ENCODE data around the gene MAST2. TPM values are rescaled to one million over a fixed set of nuclear protein-coding genes. Genes with fewer than 3 reads are reported as not detected.

MAST2 gene
- polyA plus RNA-seq, 1 experiment, result 24.7 TPM

DNA sequence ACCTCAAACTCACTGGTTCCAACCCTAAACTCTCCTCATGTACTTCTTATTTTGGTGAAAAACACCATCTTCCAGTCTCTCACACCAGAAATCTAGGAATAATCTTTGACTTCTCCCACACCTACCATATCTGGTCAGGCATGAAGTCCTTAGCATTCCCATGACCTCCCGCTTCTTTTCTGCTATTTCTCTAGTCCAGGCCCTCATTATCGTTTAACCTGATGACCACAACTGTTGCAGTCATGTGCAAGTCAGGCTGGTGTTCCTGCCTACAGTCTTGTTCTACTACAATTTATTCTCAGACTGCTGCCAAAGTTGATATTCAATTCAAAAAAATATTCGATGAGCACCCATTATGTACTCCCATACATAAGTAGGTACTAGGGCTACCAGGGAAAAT is 257.7 kb downstream of the MAST2 start:
- TF ChIP-seq CTCF (IDR thresholded peaks at IDR 0.05; ENCODE audit: low read depth, low read length), result no peak
- POLR2A ChIA-PET, result no interaction called here
- Histone ChIP-seq H3K27me3 (ENCODE audit: control insufficient read depth, insufficient read depth, low read length) (no peaks in the 10 kb centered on the region), H3K9me3 (ENCODE audit: control insufficient read depth, insufficient read depth, low read length) (no peaks in the 10 kb centered on the region; the same call in 1 of the 2 replicates), H3K4me3 (ENCODE audit: low read depth, low read length) (no peak overlapping the region), H3K27ac (ENCODE audit: low read depth, low read length) (no peak overlapping the region)
- CTCF ChIA-PET, result interaction anchor here (1.2 kb wide), 1 partner anchor 12 kb away, joined by 3 read pairs; no protein-coding TSS in a partner anchor
- DNase-seq (ENCODE audit: low read depth, low spot score), result no peak

GRCh38 chr1:46062651-46063319 is 259.4 kb downstream of the MAST2 start:
- no peak for TF ChIP-seq CTCF (IDR thresholded peaks at IDR 0.05; ENCODE audit: low read depth, low read length)
- DNase-seq (ENCODE audit: low read depth, low spot score), result no peak
- Histone ChIP-seq H3K4me3 (ENCODE audit: low read depth, low read length) (no peak overlapping the region), H3K27ac (ENCODE audit: low read depth, low read length) (no peak overlapping the region), H3K27me3 (ENCODE audit: control insufficient read depth, insufficient read depth, low read length) (no peaks in the 10 kb centered on the region), H3K9me3 (ENCODE audit: control insufficient read depth, insufficient read depth, low read length) (no peaks in the 10 kb centered on the region; the same call in 1 of the 2 replicates)
- ChIA-PET CTCF (interaction anchor here (1.0 to 1.4 kb wide), 2 partner anchors 25 to 32 kb away, joined by 3 to 4 read pairs; no protein-coding TSS in a partner anchor), POLR2A (no interaction called here)

GRCh38 chr1:46064708-46065107 is 261.3 kb downstream of the MAST2 start:
- TF ChIP-seq CTCF (IDR thresholded peaks at IDR 0.05; ENCODE audit: low read depth, low read length), result no peak

DNA sequence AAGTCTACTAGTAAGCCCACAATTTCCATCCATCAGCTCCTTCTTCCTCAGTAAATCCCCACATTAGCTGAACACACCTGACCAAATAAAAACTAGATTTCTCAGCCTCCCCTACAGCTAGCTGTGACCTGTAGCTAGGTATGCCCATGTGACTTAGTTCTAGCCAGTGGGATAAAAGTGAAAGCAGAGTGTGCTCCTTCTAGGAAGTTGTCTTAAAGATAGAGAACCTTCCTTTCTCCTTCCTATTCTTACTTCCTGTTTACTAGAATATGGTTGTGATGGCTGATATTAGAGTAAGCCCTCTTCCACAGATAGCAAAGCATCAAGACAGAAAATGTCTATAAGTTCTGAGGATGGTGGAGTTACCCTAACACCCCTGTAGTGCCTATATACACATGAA is 262.0 kb downstream of the MAST2 start:
- CTCF ChIA-PET, result no interaction called here

More at GRCh38 chr1:46064708-46065107, 261.3 kb downstream of the MAST2 start:
- POLR2A ChIA-PET, result interaction anchor here (1.2 kb wide), 1 partner anchor 68 kb away, joined by 5 read pairs; the partner anchor contains the start of gene PIK3R3
- H3K27me3 ChIP-seq (ENCODE audit: control insufficient read depth, insufficient read depth, low read length), result no peaks in the 10 kb centered on the region
- no peak overlapping the region for H3K27ac ChIP-seq (ENCODE audit: low read depth, low read length)
- DNase-seq (ENCODE audit: low read depth, low spot score), result no peak
- CTCF ChIA-PET, result no interaction called here
- no peak overlapping the region for H3K4me3 ChIP-seq (ENCODE audit: low read depth, low read length)
- H3K9me3 ChIP-seq (ENCODE audit: control insufficient read depth, insufficient read depth, low read length), result no peaks in the 10 kb centered on the region

More for the DNA sequence above, 262.0 kb downstream of the MAST2 start:
- DNase-seq (ENCODE audit: low read depth, low spot score), result no peak
- H3K27me3 ChIP-seq (ENCODE audit: control insufficient read depth, insufficient read depth, low read length), result no peaks in the 10 kb centered on the region
- no peak overlapping the region for H3K27ac ChIP-seq (ENCODE audit: low read depth, low read length)
- no peaks in the 10 kb centered on the region for H3K9me3 ChIP-seq (ENCODE audit: control insufficient read depth, insufficient read depth, low read length)
- no peak for TF ChIP-seq CTCF (IDR thresholded peaks at IDR 0.05; ENCODE audit: low read depth, low read length)
- POLR2A ChIA-PET, result interaction anchor here (0.6 to 1.2 kb wide), 2 partner anchors 67 to 90 kb away, joined by 5 read pairs; partner anchors contain the start of gene PIK3R3
- no peak overlapping the region for H3K4me3 ChIP-seq (ENCODE audit: low read depth, low read length)
